ENCODE results near the gene ZBTB4. TPM values are rescaled to one million over a fixed set of nuclear protein-coding genes. Genes with fewer than 3 reads are reported as not detected.

ZBTB4 gene
- total RNA-seq, 1 experiment from 2014 or later, result 14.4 TPM

DNA sequence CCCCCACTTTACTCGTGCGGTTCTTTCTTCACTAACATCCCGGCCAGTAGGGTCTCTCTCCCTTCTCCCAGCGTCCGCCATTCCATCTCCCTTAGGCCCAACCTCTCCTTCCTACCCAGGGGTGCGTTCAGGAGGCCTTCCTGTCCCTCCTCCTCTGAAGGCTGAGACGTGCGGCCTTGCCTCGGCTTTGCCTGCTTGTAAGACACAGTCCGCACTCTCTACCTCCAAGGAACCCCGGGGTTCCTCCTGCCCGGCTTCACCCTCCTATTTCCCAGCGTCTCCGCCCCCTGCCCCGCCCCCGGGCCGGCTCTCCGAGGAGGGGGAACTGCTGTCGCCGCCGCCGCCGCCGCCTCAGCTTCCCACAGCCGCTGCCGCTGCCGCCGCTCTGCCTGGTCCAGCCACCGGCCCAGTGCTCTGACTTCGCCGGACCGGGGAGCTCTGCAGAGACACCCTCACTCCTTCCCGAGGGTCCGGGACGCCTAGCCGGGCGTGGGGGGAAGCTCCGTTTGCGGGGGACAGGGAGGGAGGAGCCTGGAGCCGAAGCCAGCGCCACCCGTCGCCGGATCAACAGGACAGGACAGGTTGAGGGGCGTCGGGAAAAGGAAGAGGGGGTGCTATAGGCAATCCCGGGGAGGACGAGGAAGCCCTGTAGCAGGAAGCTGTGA lies 41.3 kb downstream of the ZBTB4 start:
- H4K91ac ChIP-seq (ENCODE audit: insufficient read length, low read depth, low read length), result no peak overlapping the region
- H4K20me1 ChIP-seq (ENCODE audit: control insufficient read depth, insufficient read depth, insufficient read length), result no peaks in the 10 kb centered on the region
- H2AK5ac ChIP-seq (ENCODE audit: insufficient read length, low read length), result no peak overlapping the region
- H3K27ac Mint-ChIP-seq, result peak overlapping the region; percentile 75 to 96 (median 94)
- no peak overlapping the region for H2AFZ ChIP-seq (ENCODE audit: low read length)
- no peak overlapping the region for H3K4ac ChIP-seq (ENCODE audit: low read depth, low read length)
- no peak overlapping the region for H3K56ac ChIP-seq (ENCODE audit: insufficient read length, low read depth, low read length)
- H3K23me2 ChIP-seq (ENCODE audit: insufficient read length, low read depth, low read length, poor library complexity, severe bottlenecking), result peaks cover 33% of the 10 kb centered on the region
- H3K4me2 ChIP-seq (ENCODE audit: insufficient read depth, insufficient read length, low read length), result peak overlapping the region; percentile 60
- TF ChIP-seq, protein P1, sequence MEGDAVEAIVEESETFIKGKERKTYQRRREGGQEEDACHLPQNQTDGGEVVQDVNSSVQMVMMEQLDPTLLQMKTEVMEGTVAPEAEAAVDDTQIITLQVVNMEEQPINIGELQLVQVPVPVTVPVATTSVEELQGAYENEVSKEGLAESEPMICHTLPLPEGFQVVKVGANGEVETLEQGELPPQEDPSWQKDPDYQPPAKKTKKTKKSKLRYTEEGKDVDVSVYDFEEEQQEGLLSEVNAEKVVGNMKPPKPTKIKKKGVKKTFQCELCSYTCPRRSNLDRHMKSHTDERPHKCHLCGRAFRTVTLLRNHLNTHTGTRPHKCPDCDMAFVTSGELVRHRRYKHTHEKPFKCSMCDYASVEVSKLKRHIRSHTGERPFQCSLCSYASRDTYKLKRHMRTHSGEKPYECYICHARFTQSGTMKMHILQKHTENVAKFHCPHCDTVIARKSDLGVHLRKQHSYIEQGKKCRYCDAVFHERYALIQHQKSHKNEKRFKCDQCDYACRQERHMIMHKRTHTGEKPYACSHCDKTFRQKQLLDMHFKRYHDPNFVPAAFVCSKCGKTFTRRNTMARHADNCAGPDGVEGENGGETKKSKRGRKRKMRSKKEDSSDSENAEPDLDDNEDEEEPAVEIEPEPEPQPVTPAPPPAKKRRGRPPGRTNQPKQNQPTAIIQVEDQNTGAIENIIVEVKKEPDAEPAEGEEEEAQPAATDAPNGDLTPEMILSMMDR (conservative IDR thresholded peaks at IDR 0.05), result no peak
- H4K8ac ChIP-seq (replicated peaks; ENCODE audit: insufficient read length, low read depth, low read length), result no peak overlapping the region
- H2BK20ac ChIP-seq (ENCODE audit: low read depth, low read length, poor library complexity, severe bottlenecking), result no peak overlapping the region
- WGBS (ENCODE audit: extremely low coverage, insufficient read length, low lambda C conversion rate), result no CpG with 5 or more reads among the region's 48 CpGs
- H3T11ph ChIP-seq (ENCODE audit: low read length), result no peak overlapping the region
- no peak overlapping the region for H3K18ac ChIP-seq (ENCODE audit: insufficient read length, low read depth, low read length)
- H4K5ac ChIP-seq (ENCODE audit: insufficient read length, low read depth, low read length), result no peak overlapping the region
- H3K4me3 Mint-ChIP-seq, result peak overlapping the region; percentile 91 to 93
- H3K36me3 Mint-ChIP-seq (ENCODE audit: insufficient read depth in 1 of 3, low read depth in 3 of 3), result peaks cover 0 to 8% (median 1%) of the 10 kb centered on the region in 3 experiments; a peak in 2 of 7 replicates
- no peak overlapping the region for H3K27ac ChIP-seq (ENCODE audit: insufficient read length, low read depth, low read length)
- no peak overlapping the region for H3K23ac ChIP-seq (ENCODE audit: insufficient read length, low read depth, low read length)
- H3K14ac ChIP-seq (ENCODE audit: insufficient read depth, low read length), result peak overlapping the region; percentile 1; the same call in 1 of the 2 replicates
- H3K9me3 Mint-ChIP-seq, result no peaks in the 10 kb centered on the region
- no peak overlapping the region; the same call in 1 of the 2 replicates for H2BK15ac ChIP-seq (ENCODE audit: low read depth, low read length)
- no peak overlapping the region for H2BK5ac ChIP-seq (ENCODE audit: insufficient read length, low read length)
- H2BK120ac ChIP-seq (ENCODE audit: low read depth, low read length, poor library complexity, severe bottlenecking), result no peak overlapping the region
- peak; percentile 90 for DNase-seq
- H3K9ac ChIP-seq (ENCODE audit: extremely low read depth, insufficient read length, low read length), result no peak overlapping the region
- H3K9me3 ChIP-seq (ENCODE audit: control insufficient read depth, low read depth, low read length), result no peaks in the 10 kb centered on the region
- no peaks in the 10 kb centered on the region; the same call in 1 of the 2 replicates for H3K4me1 ChIP-seq (ENCODE audit: insufficient read depth, low read length)
- H3K4me1 Mint-ChIP-seq, result peaks cover 32 to 37% of the 10 kb centered on the region in 2 experiments
- no peak overlapping the region for H2BK12ac ChIP-seq (ENCODE audit: insufficient read length, low read depth, low read length)
- H3K79me2 ChIP-seq (ENCODE audit: insufficient read depth, low read length), result no peaks in the 10 kb centered on the region
- peaks cover 7% of the 10 kb centered on the region for H3K27me3 ChIP-seq (ENCODE audit: insufficient read depth, low read length)
- H3K27me3 Mint-ChIP-seq (ENCODE audit: low read depth), result peaks cover 29% of the 10 kb centered on the region
- H3K79me1 ChIP-seq (ENCODE audit: insufficient read depth, low read depth, low read length, poor library complexity, severe bottlenecking), result no peaks in the 10 kb centered on the region
